Esophagus squamous epithelium (tissue), 4 donors: ENCODE results near the gene GALNT8.

ENCODE experiments used
- CTCF ChIP-seq, 6 experiments: fragments of 450-650 bp in 4 of 6; fragments of 200-600 bp in 2 of 6; sonication (generic) in 2 of 6; IDR thresholded peaks; one replicate each; pipeline ENCODE4 v1.5.1; 2016 to 2019; ENCODE audit warnings: antibody characterized with exemption in 6 of 6, mild to moderate bottlenecking in 4 of 6, moderate library complexity in 4 of 6
- POLR2A ChIP-seq, 4 donors: fragments of 450-650 bp; IDR thresholded peaks; one replicate each; pipeline ENCODE4 v1.6.1; 2017; ENCODE audit warnings: antibody characterized with exemption in 4 of 4, mild to moderate bottlenecking in 4 of 4, moderate library complexity in 3 of 4

DNA sequence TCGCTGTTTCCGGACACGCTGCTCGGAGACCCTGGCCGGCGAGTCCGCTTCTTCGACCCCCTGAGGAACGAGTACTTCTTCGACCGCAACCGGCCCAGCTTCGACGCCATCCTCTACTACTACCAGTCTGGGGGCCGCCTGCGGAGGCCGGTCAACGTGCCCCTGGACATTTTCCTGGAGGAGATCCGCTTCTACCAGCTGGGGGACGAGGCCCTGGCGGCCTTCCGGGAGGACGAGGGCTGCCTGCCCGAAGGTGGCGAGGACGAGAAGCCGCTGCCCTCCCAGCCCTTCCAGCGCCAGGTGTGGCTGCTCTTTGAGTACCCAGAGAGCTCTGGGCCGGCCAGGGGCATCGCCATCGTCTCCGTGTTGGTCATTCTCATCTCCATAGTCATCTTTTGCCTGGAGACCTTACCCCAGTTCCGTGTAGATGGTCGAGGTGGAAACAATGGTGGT, 90.0 kb downstream of the GALNT8 start:
- TF ChIP-seq CTCF (IDR thresholded peaks at IDR 0.05): no peak
- no peak for TF ChIP-seq POLR2A (IDR thresholded peaks at IDR 0.05)
